ENCODE measurements around the gene EYA2. TPM values are rescaled to one million over a fixed set of nuclear protein-coding genes. Genes with fewer than 3 reads are reported as not detected.
A peak's percentile ranks its signal among the peaks of the same experiment; 100 is the strongest.

EYA2 gene
- total and polyA plus RNA-seq, 2 of the 4 experiments (the other 2 are of a cell fraction): 2.3 to 5.4 TPM

- Histone ChIP-seq H2BK15ac (ENCODE audit: low read depth, low read length) (no peak overlapping the region), H3K27ac (ENCODE audit: insufficient read depth, low read length) (no peak overlapping the region), H3K9ac (ENCODE audit: low read depth, low read length) (no peak overlapping the region), H3K56ac (ENCODE audit: extremely low read depth, insufficient read depth, low read length) (no peak overlapping the region), H3K9me3 (ENCODE audit: control insufficient read depth, insufficient read depth, low read length) (peaks cover 5% of the 10 kb centered on the region), H3K9me1 (ENCODE audit: insufficient read depth, low read length) (no peaks in the 10 kb centered on the region), H3K36me3 (ENCODE audit: control insufficient read depth, insufficient read depth, low read length) (no peaks in the 10 kb centered on the region; the same call in 1 of the 2 replicates), H4K5ac (ENCODE audit: low read depth, low read length) (no peak overlapping the region), H3K18ac (ENCODE audit: low read depth, low read length) (no peak overlapping the region), H3K4me1 (ENCODE audit: control insufficient read depth, insufficient read depth, low read length) (no peaks in the 10 kb centered on the region), H4K20me1 (ENCODE audit: insufficient read depth, low read length) (no peaks in the 10 kb centered on the region), H3K14ac (replicated peaks; ENCODE audit: low read depth, low read length) (no peak overlapping the region), H3K27me3 (ENCODE audit: control insufficient read depth, insufficient read depth, low read length) (no peaks in the 10 kb centered on the region), H2AK5ac (ENCODE audit: low read depth, low read length) (no peak overlapping the region), H3K23ac (ENCODE audit: low read depth, low read length) (no peak overlapping the region), H4K8ac (ENCODE audit: low read depth in 2 of 2, low read length in 2 of 2) (no peak overlapping the region), H3K4ac (ENCODE audit: low read depth, low read length) (no peak overlapping the region), H4K91ac (ENCODE audit: insufficient read depth, low read depth, low read length) (no peak overlapping the region), H2AFZ (replicated peaks; ENCODE audit: low read length, poor library complexity) (peak overlapping the region; percentile 44), H2BK5ac (ENCODE audit: low read depth, low read length, poor library complexity, severe bottlenecking) (no peak overlapping the region), H3K79me1 (ENCODE audit: low read depth in 1 of 2, low read length in 2 of 2) (no peaks in the 10 kb centered on the region), H2AK9ac (replicated peaks; ENCODE audit: low read depth, low read length, poor library complexity) (no peak overlapping the region), H2BK20ac (ENCODE audit: low read depth, low read length) (no peak overlapping the region), H2BK120ac (ENCODE audit: low read depth, low read length) (no peak overlapping the region), H3K4me2 (ENCODE audit: low read depth, low read length) (no peak overlapping the region), H3K4me3 (ENCODE audit: insufficient read depth, low read depth, low read length) (no peak overlapping the region)
- TF ChIP-seq CHD1 (IDR thresholded peaks at IDR 0.05; ENCODE audit: low read depth, low read length): no peak
- TF ChIP-seq MXI1 (IDR thresholded peaks at IDR 0.05; ENCODE audit: borderline replicate concordance, low read depth, low read length): no peak
- no peak for TF ChIP-seq BHLHE40 (IDR thresholded peaks at IDR 0.05; ENCODE audit: low read depth, low read length)
- TF ChIP-seq RFX5 (IDR thresholded peaks at IDR 0.05; ENCODE audit: low read depth, low read length): no peak
- TF ChIP-seq POLR2A (IDR thresholded peaks at IDR 0.05; ENCODE audit: low read depth, low read length): no peak
- TF ChIP-seq ELK1 (IDR thresholded peaks at IDR 0.05; ENCODE audit: borderline replicate concordance, low read depth, low read length): no peak
- WGBS, 2 experiments (ENCODE audit: extremely low coverage in 2 of 2, insufficient read length in 1 of 2): 100% methylated on average over 2 of the region's 16 CpGs; no CpG with 5 or more reads in 1 of the 2 experiments
- dilution Hi-C loops (cut with HindIII; ENCODE audit: low sequenced_read_pairs, unreplicated experiment) (no loop called here), intact Hi-C loops (cut with micrococcal nuclease) (no loop called here), in situ Hi-C loops (cut with MboI; ENCODE audit: low sequenced_read_pairs) (no loop called here)
- ChIA-PET CTCF (no interaction called here), POLR2A (ENCODE audit: unreplicated experiment) (no interaction called here)
- ATAC-seq (ENCODE audit: low read depth): no peak
- BruUV-seq (replicated peaks): no TSS peak
- DNase-seq: no peak
Measured at GRCh38 chr20:47073766-47074475, 179.3 kb downstream of the EYA2 start.

Measured in IMR-90 (cell line).